Keratinocyte (primary cell): ENCODE results near the gene MRPL28.

Source experiments
- CTCF ChIP-seq, 3 experiments: IDR thresholded peaks in 1 of 3; conservative IDR thresholded peaks in 1 of 3; optimal IDR thresholded peaks in 1 of 3; 2 replicates in 2 of 3; 3 replicates in 1 of 3; pipeline versions ENCODE3 to v1.5.1; 2011; ENCODE audit warnings: low read length in 3 of 3, mild to moderate bottlenecking in 3 of 3, moderate library complexity in 2 of 3, control low read depth in 1 of 3, inconsistent platforms in 1 of 3; ENCODE audit not compliant: insufficient read depth in 2 of 3; ENCODE audit errors: extremely low read depth in 1 of 3
- EZH2 ChIP-seq: IDR thresholded peaks from one replicate; pipeline ENCODE4 v1.6.1; 2012; ENCODE audit warnings: inconsistent platforms, mild to moderate bottlenecking, low read length, moderate library complexity

DNA sequence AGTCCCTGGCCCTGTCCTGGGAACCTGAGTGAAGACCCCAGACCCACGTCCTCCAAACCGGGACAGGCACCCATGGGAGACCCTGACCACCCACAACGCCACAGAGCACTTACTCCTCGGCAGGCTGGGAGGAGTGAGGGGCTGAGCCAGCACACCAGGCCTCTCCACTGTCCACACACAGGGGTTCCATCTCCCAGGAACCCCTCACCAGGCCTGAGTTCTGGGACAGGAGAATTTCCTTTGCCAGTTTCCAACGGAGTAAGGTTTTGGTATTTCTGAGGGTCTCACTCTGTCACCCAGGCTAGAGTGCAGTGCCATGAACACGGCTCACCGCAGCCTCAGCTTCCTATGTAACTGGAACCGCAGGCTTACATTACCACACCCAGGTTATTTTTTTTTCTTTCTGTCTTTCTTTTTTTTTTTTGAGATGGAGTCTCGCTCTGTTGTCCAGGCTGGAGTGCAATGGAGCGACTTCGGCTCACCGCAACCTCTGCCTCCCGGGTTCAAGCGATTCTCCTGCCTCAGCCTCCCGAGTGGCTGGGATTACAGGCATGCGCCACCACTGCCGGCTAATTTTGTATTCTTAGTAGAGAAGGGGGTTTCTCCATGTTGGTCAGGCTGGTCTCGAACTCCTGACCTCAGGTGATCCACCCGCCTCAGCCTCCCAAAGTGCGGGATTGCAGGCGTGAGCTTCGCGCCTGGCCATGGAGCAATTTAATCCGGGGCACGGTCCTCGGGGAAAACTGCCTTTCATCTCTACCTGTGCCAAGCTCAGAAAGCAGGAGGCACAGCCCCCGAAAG is 9.8 kb upstream of the MRPL28 start:
- TF ChIP-seq CTCF (optimal IDR thresholded peaks at IDR 0.05 in 1 of 3, IDR thresholded peaks at IDR 0.05 in 1 of 3, conservative IDR thresholded peaks at IDR 0.05 in 1 of 3; ENCODE audit: extremely low read depth in 1 of 3, insufficient read depth in 2 of 3, low read length in 3 of 3): no peak
- TF ChIP-seq EZH2: no peak
